ENCODE data around the gene MRPL37. TPM values are rescaled to one million over a fixed set of nuclear protein-coding genes. Genes with fewer than 3 reads are reported as not detected.
A peak's percentile ranks its signal among the peaks of the same experiment; 100 is the strongest.
"Not testable (repeated sequence)": the region's sequence is repeated elsewhere in the genome, so short reads cannot be mapped to it uniquely, and the experiment has no call there.

MRPL37 gene
- total RNA-seq, 1 experiment from 2014 or later, result 184 TPM

- DNase-seq (ENCODE audit: low read depth), result no peak
Observed at GRCh38 chr1:54219688-54220003, 19.7 kb downstream of the MRPL37 start.

- DNase-seq (ENCODE audit: low read depth), result no peak
Observed at GRCh38 chr1:54220004-54220811, 20.2 kb downstream of the MRPL37 start.

GRCh38 chr1:54221113-54221834 is 21.3 kb downstream of the MRPL37 start:
- DNase-seq (ENCODE audit: low read depth), result no peak

GRCh38 chr1:54221867-54222484 is 22.0 kb downstream of the MRPL37 start:
- no peak for DNase-seq (ENCODE audit: low read depth)

- DNase-seq (ENCODE audit: low read depth), result no peak
Observed at GRCh38 chr1:54222711-54223110, 22.7 kb downstream of the MRPL37 start.

- no peak for DNase-seq (ENCODE audit: low read depth)
Observed at GRCh38 chr1:54223441-54224202, 23.7 kb downstream of the MRPL37 start.

GRCh38 chr1:54224233-54224632 is 24.3 kb downstream of the MRPL37 start:
- DNase-seq (ENCODE audit: low read depth), result no peak

- no peak for DNase-seq (ENCODE audit: low read depth)
Observed at GRCh38 chr1:54225378-54225777, 25.4 kb downstream of the MRPL37 start.

- DNase-seq (ENCODE audit: low read depth), result no peak
Observed at GRCh38 chr1:54225986-54226559, 26.1 kb downstream of the MRPL37 start.

GRCh38 chr1:54227091-54227602 is 27.2 kb downstream of the MRPL37 start:
- DNase-seq (ENCODE audit: low read depth), result peak; percentile 87

- DNase-seq (ENCODE audit: low read depth), result no peak
Observed at GRCh38 chr1:54227891-54228310, 27.9 kb downstream of the MRPL37 start.

- no peak for DNase-seq (ENCODE audit: low read depth)
Observed at GRCh38 chr1:54228638-54229079, 28.7 kb downstream of the MRPL37 start.

- DNase-seq (ENCODE audit: low read depth), result peak; percentile 68
Observed at GRCh38 chr1:54229281-54229891, 29.4 kb downstream of the MRPL37 start.

- no peak for DNase-seq (ENCODE audit: low read depth)
Observed at GRCh38 chr1:54230507-54231339, 30.8 kb downstream of the MRPL37 start.

GRCh38 chr1:54233196-54233595 is 33.2 kb downstream of the MRPL37 start:
- DNase-seq (ENCODE audit: low read depth), result not testable (repeated sequence)

GRCh38 chr1:54234284-54234683 is 34.3 kb downstream of the MRPL37 start:
- DNase-seq (ENCODE audit: low read depth), result no peak

- DNase-seq (ENCODE audit: low read depth), result no peak
Observed at GRCh38 chr1:54237586-54237985, 37.6 kb downstream of the MRPL37 start.

- no peak for DNase-seq (ENCODE audit: low read depth)
Observed at GRCh38 chr1:54238353-54239034, 38.5 kb downstream of the MRPL37 start.

- no peak for DNase-seq (ENCODE audit: low read depth)
Observed at GRCh38 chr1:54239035-54239383, 39.0 kb downstream of the MRPL37 start.

GRCh38 chr1:54239631-54240031 is 39.7 kb downstream of the MRPL37 start:
- DNase-seq (ENCODE audit: low read depth), result no peak
